AG04449 (cell line): ENCODE measurements around the gene THSD4.

ENCODE experiments used
- CTCF ChIA-PET: fragments of 350-600 bp; formaldehyde crosslinking; extraction: SDS; loops from one replicate; lab custom pipeline; 2021; ENCODE audit warnings: antibody characterized with exemption; lab: Yijun Ruan, JAX
- POLR2A ChIA-PET: fragments of 400-600, 350-600 bp; formaldehyde crosslinking; extraction: SDS; loops from one replicate; lab custom pipeline; 2020; ENCODE audit warnings: antibody characterized with exemption, inconsistent platforms; lab: Yijun Ruan, JAX
- DNase-seq: peaks from one replicate; pipeline ENCODE4 v3.0.0-alpha.2; 2010; ENCODE audit warnings: low read depth, low spot score
- H3K4me3 ChIP-seq: 2 replicates; pipeline ENCODE4 v1.5.1; 2011; ENCODE audit warnings: low read depth, mild to moderate bottlenecking, control low read depth, low read length
- TF ChIP-seq, protein P1 (sequence below): IDR thresholded peaks from one replicate; pipeline ENCODE4 v1.5.1; 2011; ENCODE audit warnings: mild to moderate bottlenecking, moderate library complexity, low read length, control low read depth, inconsistent platforms; ENCODE audit not compliant: insufficient read depth; ENCODE audit errors: missing control alignments

THSD4 gene

DNA sequence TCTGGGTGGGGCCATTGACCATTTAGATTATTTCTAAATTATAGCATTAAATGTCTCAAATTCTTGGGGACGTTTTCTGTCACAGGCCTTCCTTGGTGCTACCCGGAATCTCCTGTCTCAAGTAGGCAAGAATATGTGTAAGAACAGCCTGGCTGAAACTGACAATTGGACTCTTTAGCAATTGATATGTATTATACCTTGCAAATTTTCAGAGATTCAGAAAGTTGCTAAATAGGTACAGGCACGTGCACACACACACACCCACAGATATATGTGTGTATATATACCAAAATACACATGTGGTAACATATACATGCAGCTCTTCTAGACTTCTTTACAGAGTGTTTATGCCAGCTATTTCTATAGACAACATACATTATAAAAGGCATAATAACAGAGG, 481.9 kb downstream of the THSD4 start:
- CTCF ChIA-PET: interaction anchor here (0.6 to 1.6 kb wide), 4 partner anchors 22 to 133 kb away, joined by 3 to 4 read pairs (median 3); no protein-coding TSS in a partner anchor
- POLR2A ChIA-PET: no interaction called here
- TF ChIP-seq, protein P1, sequence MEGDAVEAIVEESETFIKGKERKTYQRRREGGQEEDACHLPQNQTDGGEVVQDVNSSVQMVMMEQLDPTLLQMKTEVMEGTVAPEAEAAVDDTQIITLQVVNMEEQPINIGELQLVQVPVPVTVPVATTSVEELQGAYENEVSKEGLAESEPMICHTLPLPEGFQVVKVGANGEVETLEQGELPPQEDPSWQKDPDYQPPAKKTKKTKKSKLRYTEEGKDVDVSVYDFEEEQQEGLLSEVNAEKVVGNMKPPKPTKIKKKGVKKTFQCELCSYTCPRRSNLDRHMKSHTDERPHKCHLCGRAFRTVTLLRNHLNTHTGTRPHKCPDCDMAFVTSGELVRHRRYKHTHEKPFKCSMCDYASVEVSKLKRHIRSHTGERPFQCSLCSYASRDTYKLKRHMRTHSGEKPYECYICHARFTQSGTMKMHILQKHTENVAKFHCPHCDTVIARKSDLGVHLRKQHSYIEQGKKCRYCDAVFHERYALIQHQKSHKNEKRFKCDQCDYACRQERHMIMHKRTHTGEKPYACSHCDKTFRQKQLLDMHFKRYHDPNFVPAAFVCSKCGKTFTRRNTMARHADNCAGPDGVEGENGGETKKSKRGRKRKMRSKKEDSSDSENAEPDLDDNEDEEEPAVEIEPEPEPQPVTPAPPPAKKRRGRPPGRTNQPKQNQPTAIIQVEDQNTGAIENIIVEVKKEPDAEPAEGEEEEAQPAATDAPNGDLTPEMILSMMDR: no peak

DNA sequence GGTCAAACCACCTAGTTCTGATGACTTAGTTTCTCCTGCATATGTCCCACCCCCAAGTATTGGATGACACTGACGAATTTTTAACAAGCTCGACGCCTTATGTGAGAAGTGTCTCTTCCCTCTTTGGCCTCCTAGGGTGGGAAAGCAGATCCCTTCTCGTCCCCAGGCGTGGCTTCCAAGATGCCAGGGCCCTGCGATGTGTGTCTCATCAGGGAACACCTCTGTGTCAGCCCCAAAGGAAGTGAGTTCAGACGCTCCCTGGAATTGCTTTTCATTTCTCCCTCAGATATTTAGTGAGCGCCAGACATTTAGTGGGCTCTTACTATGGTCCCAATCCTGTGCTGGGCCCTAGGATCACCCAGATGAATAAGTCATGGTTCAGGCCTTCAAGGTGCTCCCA, 482.4 kb downstream of the THSD4 start:
- ChIA-PET CTCF (interaction anchor here (1.6 kb wide), 1 partner anchor 38 kb away, joined by 3 read pairs; no protein-coding TSS in a partner anchor), POLR2A (no interaction called here)
- TF ChIP-seq, protein P1: no peak
- no peak for DNase-seq
- no peak overlapping the region for H3K4me3 ChIP-seq

More for the DNA sequence above, 481.9 kb downstream of the THSD4 start:
- DNase-seq: no peak
- no peak overlapping the region for H3K4me3 ChIP-seq

DNA sequence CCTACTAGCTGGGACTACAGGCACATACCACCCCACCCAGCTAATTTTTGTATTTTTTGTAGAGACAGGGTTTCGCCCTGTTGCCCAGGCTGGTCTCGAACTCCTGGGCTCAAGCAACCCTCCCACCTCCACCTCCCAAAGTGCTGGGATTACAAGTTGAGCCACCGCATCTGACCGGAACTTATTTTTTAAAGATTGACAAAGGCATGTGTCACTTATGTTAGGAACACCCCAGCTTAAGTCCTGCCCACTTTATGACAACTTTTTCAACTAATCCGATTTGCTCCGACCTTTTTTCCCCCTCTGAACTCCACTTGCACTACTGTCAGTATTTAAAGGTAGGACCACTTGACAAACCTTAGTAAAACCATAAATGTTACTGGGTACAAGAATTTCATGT, 483.5 kb downstream of the THSD4 start:
- no peak for DNase-seq
- no peak overlapping the region for H3K4me3 ChIP-seq
- ChIA-PET POLR2A (no interaction called here), CTCF (interaction anchor here (1.3 to 1.6 kb wide), 3 partner anchors 37 to 204 kb away, joined by 3 to 5 read pairs (median 3); no protein-coding TSS in a partner anchor)
- TF ChIP-seq, protein P1: no peak

DNA sequence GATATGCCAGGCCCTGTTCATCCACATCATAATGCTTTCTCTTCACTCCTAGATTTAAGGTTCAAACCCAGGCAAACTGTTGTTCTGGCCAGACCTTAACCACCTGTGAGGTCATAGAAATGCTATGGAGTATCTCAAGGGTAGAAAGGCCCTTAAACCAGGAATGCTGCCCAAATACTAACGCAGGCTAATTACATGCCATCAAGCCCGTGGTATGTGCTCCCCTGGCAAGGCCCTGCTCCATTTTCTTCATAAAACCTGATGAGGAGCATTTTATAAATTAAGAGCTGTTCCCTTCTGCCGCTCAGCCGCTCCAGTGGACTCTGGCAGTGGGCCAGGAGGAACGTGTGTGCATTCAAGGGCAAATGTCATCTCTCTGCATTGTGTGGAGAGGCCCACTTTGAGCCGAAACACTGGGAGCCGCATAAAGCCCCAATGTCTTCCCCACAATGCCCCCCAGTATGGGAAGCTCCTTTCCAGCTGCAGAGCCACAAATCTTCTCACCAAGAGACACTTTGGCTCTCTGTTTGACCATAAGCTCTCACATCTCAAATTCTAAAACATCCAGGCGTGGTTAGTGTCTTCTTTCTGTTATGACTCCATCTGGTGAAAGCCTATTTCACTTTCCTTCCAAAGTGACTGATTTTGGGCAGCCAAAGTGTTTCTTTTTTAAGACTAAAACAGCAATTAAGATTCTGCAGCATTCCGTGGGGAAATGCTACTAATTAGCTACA, 484.3 kb downstream of the THSD4 start:
- H3K4me3 ChIP-seq: no peak overlapping the region
- no peak for DNase-seq
- ChIA-PET POLR2A (no interaction called here), CTCF (interaction anchor here (0.9 to 3.8 kb wide), 4 partner anchors 17 to 203 kb away, joined by 3 to 13 read pairs (median 4); no protein-coding TSS in a partner anchor)
- TF ChIP-seq, protein P1: no peak

DNA sequence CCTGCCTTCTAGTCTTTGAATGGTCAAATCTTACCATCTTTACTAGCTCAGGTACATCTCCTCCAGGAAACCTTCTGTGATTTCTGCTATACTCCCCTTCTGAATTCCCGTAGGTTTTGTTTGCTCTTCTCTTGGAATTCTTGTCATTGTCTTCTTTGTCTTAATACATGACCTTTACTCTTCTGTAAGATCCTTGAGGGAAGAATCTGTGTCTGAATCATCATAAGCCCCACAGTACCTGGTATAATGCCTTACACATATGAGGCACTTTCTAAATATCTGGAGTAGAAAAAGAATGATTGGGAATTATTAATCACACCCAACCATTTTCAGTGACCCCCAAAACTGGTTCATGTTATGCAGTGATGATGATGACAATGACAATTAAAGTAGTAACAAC, 485.0 kb downstream of the THSD4 start:
- no peak overlapping the region for H3K4me3 ChIP-seq
- no peak for DNase-seq
- POLR2A ChIA-PET: no interaction called here
- CTCF ChIA-PET: interaction anchor here (0.9 to 3.8 kb wide), 2 partner anchors 16 to 25 kb away, joined by 3 to 13 read pairs; no protein-coding TSS in a partner anchor
- TF ChIP-seq, protein P1: no peak
